NCI-H446 (cell line): ENCODE results near the gene NACC2.
"Not testable (repeated sequence)": the region's sequence is repeated elsewhere in the genome, so short reads cannot be mapped to it uniquely, and the experiment has no call there.

ENCODE experiments used
- DNase-seq, 2 experiments: peaks; one replicate each; lab custom pipeline; 2025; lab: John Stamatoyannopoulos, UW

Gene NACC2

GRCh38 chr9:136080716-136081112 lies 14.4 kb downstream of the NACC2 start:
- no peak for DNase-seq

- DNase-seq = no peak
Observed at GRCh38 chr9:136079916-136080246, 15.2 kb downstream of the NACC2 start.

GRCh38 chr9:136079211-136079915 lies 15.7 kb downstream of the NACC2 start:
- no peak for DNase-seq

- no peak for DNase-seq
Observed at GRCh38 chr9:136078498-136079011, 16.5 kb downstream of the NACC2 start.

GRCh38 chr9:136078024-136078423 lies 17.1 kb downstream of the NACC2 start:
- DNase-seq = no peak

GRCh38 chr9:136077491-136077890 lies 17.6 kb downstream of the NACC2 start:
- no peak for DNase-seq

GRCh38 chr9:136075881-136076678 lies 19.0 kb downstream of the NACC2 start:
- DNase-seq = no peak

- no peak for DNase-seq
Observed at GRCh38 chr9:136075134-136075841, 19.8 kb downstream of the NACC2 start.

GRCh38 chr9:136074706-136075105 lies 20.4 kb downstream of the NACC2 start:
- DNase-seq = no peak

GRCh38 chr9:136062657-136063439 lies 32.2 kb downstream of the NACC2 start:
- DNase-seq = no peak

GRCh38 chr9:136061916-136062315 lies 33.2 kb downstream of the NACC2 start:
- DNase-seq = not testable (repeated sequence)

GRCh38 chr9:136061405-136061804 lies 33.7 kb downstream of the NACC2 start:
- no peak for DNase-seq

GRCh38 chr9:136060671-136061371 lies 34.3 kb downstream of the NACC2 start:
- no peak for DNase-seq

- DNase-seq = no peak
Observed at GRCh38 chr9:136059851-136060670, 35.0 kb downstream of the NACC2 start.

GRCh38 chr9:136059321-136059791 lies 35.7 kb downstream of the NACC2 start:
- no peak for DNase-seq

GRCh38 chr9:136058801-136059302 lies 36.2 kb downstream of the NACC2 start:
- no peak for DNase-seq

- no peak for DNase-seq
Observed at GRCh38 chr9:136058084-136058483, 37.0 kb downstream of the NACC2 start.

- no peak for DNase-seq
Observed at GRCh38 chr9:136057236-136058081, 37.6 kb downstream of the NACC2 start.
